Measurements from ENCODE around the gene ANKH. TPM values are rescaled to one million over a fixed set of nuclear protein-coding genes. Genes with fewer than 3 reads are reported as not detected.

ANKH gene
- total RNA-seq, 1 experiment from 2014 or later, result 16.9 TPM

- H3K27me3 Mint-ChIP-seq (ENCODE audit: low read depth), result no peaks in the 10 kb centered on the region
- ChIA-PET CTCF (no interaction called here), POLR2A (no interaction called here)
- H3K36me3 Mint-ChIP-seq, result no peaks in the 10 kb centered on the region
- DNase-seq (ENCODE audit: low spot score), result no peak
- peaks cover 5% of the 10 kb centered on the region; the same call in 1 of the 2 replicates for H3K9me3 Mint-ChIP-seq
- ATAC-seq, result no peak
- no peak overlapping the region for H3K27ac Mint-ChIP-seq
- H3K4me3 Mint-ChIP-seq, result no peak overlapping the region
- no peak for TF ChIP-seq USF1 (CRISPR knock-in tag; IDR thresholded peaks at IDR 0.05)
- no peak for TF ChIP-seq NFE2L1 (CRISPR knock-in tag; IDR thresholded peaks at IDR 0.05)
- no peak for TF ChIP-seq SMAD4 (CRISPR knock-in tag; IDR thresholded peaks at IDR 0.05)
- TF ChIP-seq ATF3 (CRISPR knock-in tag; conservative IDR thresholded peaks at IDR 0.05), result no peak
- no peak for TF ChIP-seq MLX (CRISPR knock-in tag; IDR thresholded peaks at IDR 0.05)
- TF ChIP-seq TCF7 (CRISPR knock-in tag; IDR thresholded peaks at IDR 0.05; ENCODE audit: low read depth), result no peak
- TF ChIP-seq GABPB1 (CRISPR knock-in tag; IDR thresholded peaks at IDR 0.05), result no peak
- TF ChIP-seq ZNF121 (CRISPR knock-in tag; IDR thresholded peaks at IDR 0.05), result no peak
- no peak for TF ChIP-seq TEAD1 (CRISPR knock-in tag; IDR thresholded peaks at IDR 0.05)
- no peak for TF ChIP-seq CBFB (CRISPR knock-in tag; IDR thresholded peaks at IDR 0.05; ENCODE audit: low read depth)
- no peak for TF ChIP-seq ZNF671 (CRISPR knock-in tag; IDR thresholded peaks at IDR 0.05)
- no peak for TF ChIP-seq ZNF232 (CRISPR knock-in tag; IDR thresholded peaks at IDR 0.05)
- TF ChIP-seq E2F5 (CRISPR knock-in tag; IDR thresholded peaks at IDR 0.05), result no peak
- TF ChIP-seq ELF4 (CRISPR knock-in tag; IDR thresholded peaks at IDR 0.05; ENCODE audit: low read depth), result no peak
- peaks cover 5% of the 10 kb centered on the region for H3K4me1 Mint-ChIP-seq
Observed at GRCh38 chr5:14863105-14863504, 8.5 kb downstream of the ANKH start.

GRCh38 chr5:14861123-14861765, 10.3 kb downstream of the ANKH start:
- Mint-ChIP-seq H3K27ac (no peak overlapping the region), H3K9me3 (peaks cover 5% of the 10 kb centered on the region; the same call in 1 of the 2 replicates), H3K4me1 (peaks cover 5% of the 10 kb centered on the region), H3K4me3 (no peak overlapping the region), H3K27me3 (ENCODE audit: low read depth) (no peaks in the 10 kb centered on the region), H3K36me3 (no peaks in the 10 kb centered on the region)
- ChIA-PET POLR2A (no interaction called here), CTCF (interaction anchor here (0.8 to 1.4 kb wide), 2 partner anchors 10 to 142 kb away, joined by 3 read pairs; no protein-coding TSS in a partner anchor)
- no peak for ATAC-seq
- TF ChIP-seq CDX4 (CRISPR knock-in tag; IDR thresholded peaks at IDR 0.05; ENCODE audit: borderline replicate concordance) (no peak), ATF2 (CRISPR knock-in tag; IDR thresholded peaks at IDR 0.05; ENCODE audit: borderline replicate concordance, low read depth) (no peak), ESRRA (CRISPR knock-in tag; IDR thresholded peaks at IDR 0.05; ENCODE audit: borderline replicate concordance) (no peak)
- DNase-seq (ENCODE audit: low spot score), result no peak

GRCh38 chr5:14859980-14860379, 11.6 kb downstream of the ANKH start:
- Mint-ChIP-seq H3K27ac (peak overlapping the region; percentile 21; the same call in 1 of the 2 replicates), H3K4me3 (no peak overlapping the region), H3K4me1 (peaks cover 5% of the 10 kb centered on the region), H3K27me3 (ENCODE audit: low read depth) (no peaks in the 10 kb centered on the region), H3K9me3 (peaks cover 5% of the 10 kb centered on the region; the same call in 1 of the 2 replicates), H3K36me3 (no peaks in the 10 kb centered on the region)
- ATAC-seq (no peak), DNase-seq (ENCODE audit: low spot score) (no peak)
- CTCF ChIA-PET, result interaction anchor here (1.2 to 1.4 kb wide), 2 partner anchors 13 to 144 kb away, joined by 3 to 4 read pairs; no protein-coding TSS in a partner anchor
- POLR2A ChIA-PET, result no interaction called here
- TF ChIP-seq NR1H2 (CRISPR knock-in tag; IDR thresholded peaks at IDR 0.05) (no peak), STAT6 (CRISPR knock-in tag; conservative IDR thresholded peaks at IDR 0.05; ENCODE audit: low read depth) (no peak), CDX4 (CRISPR knock-in tag; IDR thresholded peaks at IDR 0.05; ENCODE audit: borderline replicate concordance) (no peak), ZNF219 (CRISPR knock-in tag; IDR thresholded peaks at IDR 0.05; ENCODE audit: borderline replicate concordance) (no peak)
